Measurements from ENCODE around the gene SHISA4.

Gene SHISA4

GRCh38 chr1:201881617-201882016 is 7.1 kb upstream of the SHISA4 start:
- no peak for DNase-seq (ENCODE audit: low read depth)

GRCh38 chr1:201882665-201883132 is 6.0 kb upstream of the SHISA4 start:
- peak; percentile 65 for DNase-seq (ENCODE audit: low read depth)

GRCh38 chr1:201883266-201883665 is 5.4 kb upstream of the SHISA4 start:
- DNase-seq (ENCODE audit: low read depth), result no peak

- peak; percentile 70 for DNase-seq (ENCODE audit: low read depth)
Observed at GRCh38 chr1:201883786-201884185, 4.9 kb upstream of the SHISA4 start.

- no peak for DNase-seq (ENCODE audit: low read depth)
Observed at GRCh38 chr1:201884425-201884824, 4.3 kb upstream of the SHISA4 start.

- no peak for DNase-seq (ENCODE audit: low read depth)
Observed at GRCh38 chr1:201885531-201886075, 3.1 kb upstream of the SHISA4 start.

- DNase-seq (ENCODE audit: low read depth), result no peak
Observed at GRCh38 chr1:201886103-201886885, 2.4 kb upstream of the SHISA4 start.

GRCh38 chr1:201887116-201887866 is 1.4 kb upstream of the SHISA4 start:
- DNase-seq (ENCODE audit: low read depth), result no peak

- no peak for DNase-seq (ENCODE audit: low read depth)
Observed at GRCh38 chr1:201889090-201889968, 631 bp downstream of the SHISA4 start.

- DNase-seq (ENCODE audit: low read depth), result no peak
Observed at GRCh38 chr1:201890223-201890622, 1.5 kb downstream of the SHISA4 start.

- DNase-seq (ENCODE audit: low read depth), result no peak
Observed at GRCh38 chr1:201890806-201891450, 2.2 kb downstream of the SHISA4 start.

GRCh38 chr1:201891451-201892045 is 2.9 kb downstream of the SHISA4 start:
- no peak for DNase-seq (ENCODE audit: low read depth)

GRCh38 chr1:201892211-201892610 is 3.5 kb downstream of the SHISA4 start:
- DNase-seq (ENCODE audit: low read depth), result no peak

GRCh38 chr1:201893431-201893830 is 4.7 kb downstream of the SHISA4 start:
- DNase-seq (ENCODE audit: low read depth), result no peak

GRCh38 chr1:201894343-201895119 is 5.8 kb downstream of the SHISA4 start:
- DNase-seq (ENCODE audit: low read depth), result no peak

GRCh38 chr1:201895120-201895665 is 6.5 kb downstream of the SHISA4 start:
- DNase-seq (ENCODE audit: low read depth), result no peak

- peak; percentile 76 for DNase-seq (ENCODE audit: low read depth)
Observed at GRCh38 chr1:201895913-201896807, 7.5 kb downstream of the SHISA4 start.

GRCh38 chr1:201896951-201897391 is 8.3 kb downstream of the SHISA4 start:
- peak; percentile 50 for DNase-seq (ENCODE audit: low read depth)

All from stromal cell of bone marrow (primary cell).